Liver (tissue), 9 donors: Measurements from ENCODE around the gene SLC25A42. TPM values are rescaled to one million over a fixed set of nuclear protein-coding genes. Genes with fewer than 3 reads are reported as not detected.
"Not testable (repeated sequence)": the region's sequence is repeated elsewhere in the genome, so short reads cannot be mapped to it uniquely, and the experiment has no call there.

Experiments
- DNase-seq: peaks from one replicate; pipeline ENCODE4 v3.0.0-alpha.2; 2017; ENCODE audit warnings: low spot score
- H3K27ac ChIP-seq, 2 donors: one replicate each; pipeline ENCODE4 v1.7.0; 2013; ENCODE audit warnings: inconsistent platforms in 2 of 2, low read length in 2 of 2, control low read depth in 1 of 2, low read depth in 1 of 2, mild to moderate bottlenecking in 1 of 2
- H3K27me3 ChIP-seq, 4 donors: one replicate each; pipeline versions ENCODE4 v1.6.1 to v1.7.0; 2013; ENCODE audit warnings: low read length in 3 of 4, inconsistent platforms in 1 of 4, mild to moderate bottlenecking in 1 of 4, moderate library complexity in 1 of 4; ENCODE audit not compliant: control insufficient read depth in 4 of 4, insufficient read depth in 4 of 4
- H3K36me3 ChIP-seq, 4 donors: one replicate each; pipeline versions ENCODE4 v1.6.1 to v1.7.0; 2013; ENCODE audit warnings: low read length in 3 of 4, mild to moderate bottlenecking in 3 of 4, low read depth in 1 of 4, moderate library complexity in 1 of 4; ENCODE audit not compliant: control insufficient read depth in 4 of 4, insufficient read depth in 3 of 4
- H3K4me1 ChIP-seq, 4 donors: one replicate each; pipeline versions ENCODE4 v1.6.1 to v1.7.0; 2013; ENCODE audit warnings: low read length in 3 of 4, mild to moderate bottlenecking in 3 of 4, moderate library complexity in 1 of 4; ENCODE audit not compliant: control insufficient read depth in 4 of 4, insufficient read depth in 4 of 4
- H3K4me3 ChIP-seq, 3 donors: one replicate each; pipeline versions ENCODE4 v1.6.1 to v1.7.0; 2013; ENCODE audit warnings: low read length in 3 of 3, control low read depth in 1 of 3, low read depth in 1 of 3, mild to moderate bottlenecking in 1 of 3
- H3K9ac ChIP-seq, 2 donors: one replicate each; pipeline ENCODE4 v1.7.0; 2013; ENCODE audit warnings: low read length in 2 of 2, mild to moderate bottlenecking in 2 of 2, moderate library complexity in 2 of 2, control low read depth in 1 of 2, low read depth in 1 of 2
- H3K9me3 ChIP-seq, 4 donors: one replicate each; pipeline versions ENCODE4 v1.6.1 to v1.7.0; 2013; ENCODE audit warnings: low read length in 3 of 4; ENCODE audit not compliant: control insufficient read depth in 4 of 4
- ATF3 ChIP-seq: IDR thresholded peaks from 2 replicates; pipeline ENCODE4 v1.6.1; 2016; ENCODE audit warnings: antibody characterized with exemption
- FOXA1 ChIP-seq: IDR thresholded peaks from 2 replicates; pipeline ENCODE4 v1.6.1; 2016; ENCODE audit warnings: antibody characterized with exemption
- GABPA ChIP-seq, 2 donors: IDR thresholded peaks in 1 of 2; conservative IDR thresholded peaks in 1 of 2; 2 replicates each; pipeline ENCODE4 v1.6.1; 2016; ENCODE audit warnings: antibody characterized with exemption in 2 of 2, mild to moderate bottlenecking in 1 of 2, moderate library complexity in 1 of 2
- HNF4A ChIP-seq, 2 donors: conservative IDR thresholded peaks; 2 replicates each; pipeline ENCODE4 v1.6.1; 2016; ENCODE audit warnings: antibody characterized with exemption in 2 of 2, mild to moderate bottlenecking in 2 of 2
- NR2F2 ChIP-seq: IDR thresholded peaks from 2 replicates; pipeline ENCODE4 v1.6.1; 2016; ENCODE audit warnings: antibody characterized with exemption
- SP1 ChIP-seq: IDR thresholded peaks from 2 replicates; pipeline ENCODE4 v1.6.1; 2018; ENCODE audit warnings: antibody characterized with exemption, mild to moderate bottlenecking
- TAF1 ChIP-seq: conservative IDR thresholded peaks from 2 replicates; pipeline ENCODE4 v1.6.1; 2016; ENCODE audit warnings: antibody characterized with exemption, mild to moderate bottlenecking
- WGBS: extraction: QIAGEN DNeasy Blood & Tissue Kit; methylation state at CpG from one replicate; pipeline ENCODE4 v1.1.7; 2013; 5-methylcytosine and 5-hydroxymethylcytosine counted together
- polyA plus RNA-seq, 2 donors: library from polyadenylated mRNA; stranded (reverse) in 1 of 2; unstranded in 1 of 2; fragments of 200-250 nt in 1 of 2; fragments of >200 nt in 1 of 2; fragmentation: Nextera tagmentation in 1 of 2; extraction: Ambion mirVana in 1 of 2; gene quantifications; one replicate each; pipeline versions ENCODE4 v1.2.1 to v1.2.3, GENCODE V29; 2013 to 2015
- total RNA-seq, 2 donors: library from RNA; depleted of rRNA; stranded (reverse); fragments of >200 nt; gene quantifications; one replicate each; pipeline ENCODE4 v1.2.3, GENCODE V29; 2014
- TF ChIP-seq, protein P1 (sequence below): IDR thresholded peaks from 2 replicates; pipeline ENCODE4 v1.6.1; 2016; ENCODE audit warnings: antibody characterized with exemption
- TF ChIP-seq, protein P2 (sequence below): IDR thresholded peaks from 2 replicates; pipeline ENCODE4 v1.6.1; 2016; ENCODE audit warnings: antibody characterized with exemption
- TF ChIP-seq, protein P3 (sequence below): fragments of 150-350 bp; IDR thresholded peaks from 2 replicates; pipeline ENCODE4 v1.5.1; 2017; ENCODE audit warnings: improper control_type of control experiment, low read depth, low read length; ENCODE audit not compliant: missing input control
- donor health status: healthy.
- donor health status: healthy.
- donor health status: healthy.
- donor health status: healthy.
- donor health status: healthy.

SLC25A42 gene
- total and polyA plus RNA-seq, 4 donors = 24.7 to 89.6 (median 60.2) TPM

DNA sequence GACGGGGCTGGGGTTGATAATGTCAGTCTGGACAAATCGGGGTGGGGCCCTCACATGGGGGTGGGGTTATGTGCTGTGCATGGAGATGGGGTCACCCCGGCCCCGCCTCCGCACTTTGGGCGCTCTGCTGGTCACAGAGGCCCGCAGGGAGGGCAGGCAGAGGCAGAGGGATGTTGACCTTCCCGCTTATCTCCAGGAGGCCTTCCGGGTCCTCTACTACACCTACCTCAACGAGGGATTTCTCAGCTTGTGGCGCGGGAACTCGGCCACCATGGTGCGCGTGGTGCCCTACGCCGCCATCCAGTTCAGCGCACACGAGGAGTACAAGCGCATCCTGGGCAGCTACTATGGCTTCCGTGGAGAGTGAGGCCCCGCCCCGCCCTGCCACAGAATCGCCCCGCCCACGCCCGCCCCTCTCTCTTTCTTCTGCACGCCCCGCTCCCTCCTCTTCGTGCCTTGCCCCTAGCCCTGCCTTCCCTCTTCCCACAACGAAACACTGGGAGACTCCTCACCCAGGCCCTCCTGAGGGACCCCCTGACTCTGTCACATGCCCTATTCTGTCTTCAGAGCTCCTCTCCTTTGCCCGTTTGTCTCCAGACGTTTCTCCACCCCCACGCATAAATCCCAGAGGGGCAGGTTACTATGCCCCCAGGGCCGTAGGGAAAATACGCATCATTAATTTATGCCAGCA is 41.7 kb downstream of the SLC25A42 start:
- peaks cover 3 to 10% (median 6%) of the 10 kb centered on the region in 4 donors for H3K36me3 ChIP-seq
- peaks cover 7 to 19% (median 13%) of the 10 kb centered on the region in 4 donors for H3K4me1 ChIP-seq
- H3K9me3 ChIP-seq = no peaks in the 10 kb centered on the region
- no peaks in the 10 kb centered on the region for H3K27me3 ChIP-seq
- peak; percentile 80 for DNase-seq
- no peak overlapping the region for H3K9ac ChIP-seq
- no peak overlapping the region for H3K27ac ChIP-seq
- 68% methylated on average over 36 of the region's 36 CpGs for WGBS
- TF ChIP-seq, protein P1, sequence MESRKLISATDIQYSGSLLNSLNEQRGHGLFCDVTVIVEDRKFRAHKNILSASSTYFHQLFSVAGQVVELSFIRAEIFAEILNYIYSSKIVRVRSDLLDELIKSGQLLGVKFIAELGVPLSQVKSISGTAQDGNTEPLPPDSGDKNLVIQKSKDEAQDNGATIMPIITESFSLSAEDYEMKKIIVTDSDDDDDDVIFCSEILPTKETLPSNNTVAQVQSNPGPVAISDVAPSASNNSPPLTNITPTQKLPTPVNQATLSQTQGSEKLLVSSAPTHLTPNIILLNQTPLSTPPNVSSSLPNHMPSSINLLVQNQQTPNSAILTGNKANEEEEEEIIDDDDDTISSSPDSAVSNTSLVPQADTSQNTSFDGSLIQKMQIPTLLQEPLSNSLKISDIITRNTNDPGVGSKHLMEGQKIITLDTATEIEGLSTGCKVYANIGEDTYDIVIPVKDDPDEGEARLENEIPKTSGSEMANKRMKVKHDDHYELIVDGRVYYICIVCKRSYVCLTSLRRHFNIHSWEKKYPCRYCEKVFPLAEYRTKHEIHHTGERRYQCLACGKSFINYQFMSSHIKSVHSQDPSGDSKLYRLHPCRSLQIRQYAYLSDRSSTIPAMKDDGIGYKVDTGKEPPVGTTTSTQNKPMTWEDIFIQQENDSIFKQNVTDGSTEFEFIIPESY = no peak
- TF ChIP-seq GABPA (IDR thresholded peaks at IDR 0.05 in 1 of 2, conservative IDR thresholded peaks at IDR 0.05 in 1 of 2) = no peak
- TF ChIP-seq, protein P2, sequence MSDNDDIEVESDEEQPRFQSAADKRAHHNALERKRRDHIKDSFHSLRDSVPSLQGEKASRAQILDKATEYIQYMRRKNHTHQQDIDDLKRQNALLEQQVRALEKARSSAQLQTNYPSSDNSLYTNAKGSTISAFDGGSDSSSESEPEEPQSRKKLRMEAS = no peak
- no peak for TF ChIP-seq SP1
- no peak for TF ChIP-seq FOXA1
- no peak overlapping the region for H3K4me3 ChIP-seq

DNA sequence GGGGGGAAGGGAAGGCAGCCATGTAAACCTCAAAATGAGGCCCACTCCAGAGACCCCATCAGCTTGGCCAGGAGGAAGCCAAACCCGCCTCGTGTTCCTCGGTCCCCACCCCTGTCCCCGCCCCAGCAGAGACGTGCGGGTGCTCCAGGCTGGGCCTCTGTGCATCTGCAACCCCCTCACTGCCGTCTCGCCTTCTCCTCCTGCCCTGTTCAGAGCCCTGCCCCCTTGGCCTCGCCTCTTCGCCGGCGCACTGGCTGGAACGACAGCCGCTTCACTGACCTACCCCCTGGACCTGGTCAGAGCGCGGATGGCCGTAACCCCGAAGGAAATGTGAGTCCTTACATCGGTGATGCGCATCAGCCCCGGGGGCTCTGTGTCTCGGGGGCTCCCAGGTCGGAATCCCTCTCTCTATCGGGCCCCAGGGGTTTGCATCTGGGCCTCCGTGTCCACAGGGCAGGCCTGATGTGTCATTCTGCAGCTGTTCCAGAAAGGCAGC is 42.3 kb downstream of the SLC25A42 start:
- TF ChIP-seq GABPA (IDR thresholded peaks at IDR 0.05 in 1 of 2, conservative IDR thresholded peaks at IDR 0.05 in 1 of 2) = no peak
- TF ChIP-seq HNF4A (conservative IDR thresholded peaks at IDR 0.05) = no peak
- TF ChIP-seq TAF1 = no peak
- TF ChIP-seq NR2F2 = no peak
- TF ChIP-seq FOXA1 = no peak
- TF ChIP-seq, protein P3, sequence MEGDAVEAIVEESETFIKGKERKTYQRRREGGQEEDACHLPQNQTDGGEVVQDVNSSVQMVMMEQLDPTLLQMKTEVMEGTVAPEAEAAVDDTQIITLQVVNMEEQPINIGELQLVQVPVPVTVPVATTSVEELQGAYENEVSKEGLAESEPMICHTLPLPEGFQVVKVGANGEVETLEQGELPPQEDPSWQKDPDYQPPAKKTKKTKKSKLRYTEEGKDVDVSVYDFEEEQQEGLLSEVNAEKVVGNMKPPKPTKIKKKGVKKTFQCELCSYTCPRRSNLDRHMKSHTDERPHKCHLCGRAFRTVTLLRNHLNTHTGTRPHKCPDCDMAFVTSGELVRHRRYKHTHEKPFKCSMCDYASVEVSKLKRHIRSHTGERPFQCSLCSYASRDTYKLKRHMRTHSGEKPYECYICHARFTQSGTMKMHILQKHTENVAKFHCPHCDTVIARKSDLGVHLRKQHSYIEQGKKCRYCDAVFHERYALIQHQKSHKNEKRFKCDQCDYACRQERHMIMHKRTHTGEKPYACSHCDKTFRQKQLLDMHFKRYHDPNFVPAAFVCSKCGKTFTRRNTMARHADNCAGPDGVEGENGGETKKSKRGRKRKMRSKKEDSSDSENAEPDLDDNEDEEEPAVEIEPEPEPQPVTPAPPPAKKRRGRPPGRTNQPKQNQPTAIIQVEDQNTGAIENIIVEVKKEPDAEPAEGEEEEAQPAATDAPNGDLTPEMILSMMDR = no peak
- no peak for TF ChIP-seq ATF3
- WGBS = 76% methylated on average over 25 of the region's 25 CpGs
- no peak overlapping the region for H3K27ac ChIP-seq
- no peak overlapping the region for H3K9ac ChIP-seq
- H3K4me3 ChIP-seq = no peak overlapping the region
- H3K36me3 ChIP-seq = peaks cover 3 to 10% (median 6%) of the 10 kb centered on the region in 4 donors
- peaks cover 8 to 18% (median 12%) of the 10 kb centered on the region in 4 donors for H3K4me1 ChIP-seq
- no peak for DNase-seq
- no peaks in the 10 kb centered on the region for H3K27me3 ChIP-seq
- H3K9me3 ChIP-seq = no peaks in the 10 kb centered on the region

DNA sequence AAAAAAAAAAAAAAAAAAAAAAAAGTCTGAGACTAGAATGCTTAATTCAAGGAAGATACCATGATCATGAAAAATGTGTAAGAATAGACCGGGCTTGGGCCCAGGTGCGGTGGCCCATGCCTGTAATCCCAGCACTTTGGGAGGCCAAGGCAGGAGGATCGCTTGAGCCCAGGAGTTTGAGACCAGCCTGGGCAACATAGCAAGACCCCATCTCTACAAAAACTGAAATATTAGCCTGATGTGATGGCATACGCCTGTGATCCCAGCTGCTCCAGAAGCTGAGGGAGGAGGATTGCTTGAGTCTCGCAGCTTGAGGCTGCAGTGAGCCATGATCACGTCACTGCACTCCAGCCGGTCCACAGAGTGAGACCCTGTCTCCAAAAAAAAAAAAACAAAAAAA is 43.1 kb downstream of the SLC25A42 start:
- peaks cover 6 to 20% (median 12%) of the 10 kb centered on the region in 4 donors for H3K4me1 ChIP-seq
- H3K36me3 ChIP-seq, DNase-seq, H3K9ac ChIP-seq, H3K27ac ChIP-seq, H3K4me3 ChIP-seq, H3K27me3 ChIP-seq, H3K9me3 ChIP-seq: not testable (repeated sequence)
- WGBS = 98% methylated on average over 7 of the region's 7 CpGs
